Activated naive CD4-positive, alpha-beta T cell treated with anti-CD3 and anti-CD28 coated beads, Interleukin-2, amount 10 ng/mL, durations not matched to agents 7 days and 5 days (primary cell): ENCODE data around the gene SNTA1.
"Not testable (repeated sequence)": the region's sequence is repeated elsewhere in the genome, so short reads cannot be mapped to it uniquely, and the experiment has no call there.

Experiments used
- CTCF ChIA-PET: fragments of 350-600 bp; sonication (Branson Sonifier 250); formaldehyde crosslinking; loops from one replicate; lab custom pipeline; 2021; ENCODE audit warnings: antibody characterized with exemption; lab: Charles Lee
- DNase-seq: peaks from one replicate; pipeline ENCODE4 v3.0.0-alpha.2; 2020
- H3K27ac Mint-ChIP-seq: one replicate; pipeline ENCODE4 v1.8.0; 2021; ENCODE audit warnings: mild to moderate bottlenecking, moderate library complexity, mixed read lengths
- H3K27me3 Mint-ChIP-seq: one replicate; pipeline ENCODE4 v1.8.0; 2021; ENCODE audit warnings: mild to moderate bottlenecking, mixed read lengths
- H3K36me3 Mint-ChIP-seq: one replicate; pipeline ENCODE4 v1.8.0; 2021; ENCODE audit warnings: mixed read lengths
- H3K4me1 Mint-ChIP-seq: one replicate; pipeline ENCODE4 v1.8.0; 2021; ENCODE audit warnings: mixed read lengths
- H3K4me3 Mint-ChIP-seq: one replicate; pipeline ENCODE4 v1.8.0; 2021; ENCODE audit warnings: mild to moderate bottlenecking, moderate library complexity, mixed read lengths
- H3K9me3 Mint-ChIP-seq: one replicate; pipeline ENCODE4 v1.8.0; 2021; ENCODE audit warnings: mixed read lengths

SNTA1 gene

GRCh38 chr20:33443512-33444239 is at the start of gene SNTA1:
TSS of gene SNTA1 (minus strand) at chr20:33443763. CDS start at chr20:33443620, 143 bp downstream.
- CTCF ChIA-PET, result interaction anchor here (1.8 kb wide), 1 partner anchor 14 kb away, joined by 6 read pairs; no protein-coding TSS in a partner anchor

GRCh38 chr20:33490934-33491656 is 47.5 kb upstream of the SNTA1 start:
- DNase-seq, result no peak
- H3K27ac Mint-ChIP-seq, result peak overlapping the region; percentile 88
- CTCF ChIA-PET, result no interaction called here

More at GRCh38 chr20:33443512-33444239, at the start of gene SNTA1:
- no peaks in the 10 kb centered on the region for H3K36me3 Mint-ChIP-seq
- H3K4me3 Mint-ChIP-seq, result peak within 1 kb of the TSS; percentile 83
- H3K27me3 Mint-ChIP-seq, result peaks cover 22% of the 10 kb centered on the region
- DNase-seq, result peak; percentile 95
- peak within 1 kb of the TSS; percentile 92 for H3K27ac Mint-ChIP-seq
- no peaks in the 10 kb centered on the region for H3K9me3 Mint-ChIP-seq
- H3K4me1 Mint-ChIP-seq, result peaks cover 29% of the 10 kb centered on the region

GRCh38 chr20:33490023-33490933 is 46.7 kb upstream of the SNTA1 start, which contains the start of gene CBFA2T2:
TSS of gene CBFA2T2 (plus strand) at chr20:33490096. CDS start at chr20:33490268, 172 bp downstream.
- peak; percentile 76 for DNase-seq
- CTCF ChIA-PET, result no interaction called here
- no peaks in the 10 kb centered on the region for H3K36me3 Mint-ChIP-seq

More at GRCh38 chr20:33490934-33491656, 47.5 kb upstream of the SNTA1 start:
- H3K4me1 Mint-ChIP-seq, result peaks cover 12% of the 10 kb centered on the region
- H3K9me3 Mint-ChIP-seq, result no peaks in the 10 kb centered on the region
- H3K27me3 Mint-ChIP-seq, result no peaks in the 10 kb centered on the region
- peak overlapping the region; percentile 84 for H3K4me3 Mint-ChIP-seq
- H3K36me3 Mint-ChIP-seq, result no peaks in the 10 kb centered on the region

GRCh38 chr20:33489495-33490022 is 46.0 kb upstream of the SNTA1 start:
- CTCF ChIA-PET, result no interaction called here
- H3K27me3 Mint-ChIP-seq, result no peaks in the 10 kb centered on the region
- H3K4me3 Mint-ChIP-seq, result peak overlapping the region; percentile 84
- no peaks in the 10 kb centered on the region for H3K9me3 Mint-ChIP-seq
- peaks cover 12% of the 10 kb centered on the region for H3K4me1 Mint-ChIP-seq
- no peaks in the 10 kb centered on the region for H3K36me3 Mint-ChIP-seq
- peak; percentile 100 for DNase-seq
- H3K27ac Mint-ChIP-seq, result peak overlapping the region; percentile 88

More at GRCh38 chr20:33490023-33490933, 46.7 kb upstream of the SNTA1 start, which contains the start of gene CBFA2T2:
- H3K27me3 Mint-ChIP-seq, result no peaks in the 10 kb centered on the region
- peak within 1 kb of the TSS; percentile 84 for H3K4me3 Mint-ChIP-seq
- peak within 1 kb of the TSS; percentile 88 for H3K27ac Mint-ChIP-seq
- H3K4me1 Mint-ChIP-seq, result peaks cover 12% of the 10 kb centered on the region
- H3K9me3 Mint-ChIP-seq, result no peaks in the 10 kb centered on the region

- H3K36me3 Mint-ChIP-seq, H3K9me3 Mint-ChIP-seq, DNase-seq, H3K27me3 Mint-ChIP-seq: not testable (repeated sequence)
- Mint-ChIP-seq H3K4me3 (peak overlapping the region; percentile 84), H3K27ac (peak overlapping the region; percentile 88), H3K4me1 (peaks cover 12% of the 10 kb centered on the region)
- CTCF ChIA-PET, result interaction anchor here (1.2 kb wide), 1 partner anchor 26 kb away, joined by 3 read pairs; no protein-coding TSS in a partner anchor
These were observed 45.3 kb upstream of the SNTA1 start for GRCh38 chr20:33488661-33489494.

GRCh38 chr20:33488201-33488600 is 44.6 kb upstream of the SNTA1 start:
- CTCF ChIA-PET, result interaction anchor here (1.2 kb wide), 1 partner anchor 26 kb away, joined by 3 read pairs; no protein-coding TSS in a partner anchor
- H3K4me3 Mint-ChIP-seq, result no peak overlapping the region
- no peak overlapping the region for H3K27ac Mint-ChIP-seq

GRCh38 chr20:33483186-33483585 is 39.6 kb upstream of the SNTA1 start:
- H3K9me3 Mint-ChIP-seq, H3K27me3 Mint-ChIP-seq, DNase-seq, H3K36me3 Mint-ChIP-seq, H3K4me3 Mint-ChIP-seq, H3K4me1 Mint-ChIP-seq, CTCF ChIA-PET, H3K27ac Mint-ChIP-seq: not testable (repeated sequence)

More at GRCh38 chr20:33488201-33488600, 44.6 kb upstream of the SNTA1 start:
- no peaks in the 10 kb centered on the region for H3K9me3 Mint-ChIP-seq
- no peaks in the 10 kb centered on the region for H3K36me3 Mint-ChIP-seq
- peaks cover 12% of the 10 kb centered on the region for H3K4me1 Mint-ChIP-seq
- no peaks in the 10 kb centered on the region for H3K27me3 Mint-ChIP-seq
- DNase-seq, result no peak

GRCh38 chr20:33482581-33482980 is 39.0 kb upstream of the SNTA1 start:
- H3K27ac Mint-ChIP-seq, result no peak overlapping the region
- H3K4me1 Mint-ChIP-seq, result no peaks in the 10 kb centered on the region
- no peaks in the 10 kb centered on the region for H3K9me3 Mint-ChIP-seq
- no peaks in the 10 kb centered on the region for H3K36me3 Mint-ChIP-seq
- CTCF ChIA-PET, result no interaction called here
- peaks cover 5% of the 10 kb centered on the region for H3K27me3 Mint-ChIP-seq
- no peak overlapping the region for H3K4me3 Mint-ChIP-seq
- DNase-seq, result no peak

- Mint-ChIP-seq H3K4me1 (no peaks in the 10 kb centered on the region), H3K27ac (no peak overlapping the region), H3K36me3 (no peaks in the 10 kb centered on the region), H3K27me3 (peaks cover 10% of the 10 kb centered on the region), H3K9me3 (no peaks in the 10 kb centered on the region), H3K4me3 (no peak overlapping the region)
- CTCF ChIA-PET, result no interaction called here
- DNase-seq, result no peak
These were observed 37.9 kb upstream of the SNTA1 start for GRCh38 chr20:33481431-33481941.

- H3K27ac Mint-ChIP-seq, result no peak overlapping the region
- no peaks in the 10 kb centered on the region for H3K36me3 Mint-ChIP-seq
- no peaks in the 10 kb centered on the region for H3K4me1 Mint-ChIP-seq
- no peak overlapping the region for H3K4me3 Mint-ChIP-seq
- CTCF ChIA-PET, result no interaction called here
- H3K9me3 Mint-ChIP-seq, result no peaks in the 10 kb centered on the region
- DNase-seq, result no peak
- peaks cover 10% of the 10 kb centered on the region for H3K27me3 Mint-ChIP-seq
These were observed 36.5 kb upstream of the SNTA1 start for GRCh38 chr20:33480048-33480447.

GRCh38 chr20:33477386-33478234 is 34.0 kb upstream of the SNTA1 start:
- Mint-ChIP-seq H3K9me3 (no peaks in the 10 kb centered on the region), H3K36me3 (no peaks in the 10 kb centered on the region), H3K27me3 (peaks cover 22% of the 10 kb centered on the region), H3K27ac (no peak overlapping the region), H3K4me3 (no peak overlapping the region), H3K4me1 (no peaks in the 10 kb centered on the region)
- CTCF ChIA-PET, result no interaction called here
- DNase-seq, result no peak
